GM23338 (cell line): ENCODE results near the gene NUBP1. TPM values are rescaled to one million over a fixed set of nuclear protein-coding genes. Genes with fewer than 3 reads are reported as not detected.
A peak's percentile ranks its signal among the peaks of the same experiment; 100 is the strongest.

Source experiments
- ATAC-seq: fragments of 200-7000 bp; cut with Tn5 transposase; 3 replicates; pipeline ENCODE4 v1.9.1; 2020
- DNase-seq: peaks from one replicate; pipeline ENCODE4 v3.0.0-alpha.2; 2015; ENCODE audit warnings: low spot score
- H2AFZ ChIP-seq: fragments of 200-600 bp; sonication (generic); 2 replicates; pipeline ENCODE4 v1.8.0; 2016; ENCODE audit warnings: antibody characterized with exemption, mild to moderate bottlenecking, moderate library complexity
- H3F3A ChIP-seq: fragments of 200-600 bp; sonication (generic); replicated peaks from 2 replicates; pipeline ENCODE4 v1.8.0; 2017; ENCODE audit warnings: antibody characterized with exemption, mixed run types, low read depth
- H3K27ac ChIP-seq: fragments of 200-600 bp; sonication (generic); 2 replicates; pipeline ENCODE4 v1.6.1; 2016; ENCODE audit warnings: low read depth
- H3K27me3 ChIP-seq: fragments of 200-600 bp; sonication (generic); 2 replicates; pipeline ENCODE4 v1.8.0; 2016; ENCODE audit warnings: mild to moderate bottlenecking, mixed run types, moderate library complexity; ENCODE audit not compliant: insufficient read depth
- H3K36me3 ChIP-seq: fragments of 200-600 bp; sonication (generic); 2 replicates; pipeline ENCODE4 v1.8.0; 2016; ENCODE audit warnings: mild to moderate bottlenecking; ENCODE audit not compliant: insufficient read depth
- H3K4me1 ChIP-seq: fragments of 200-600 bp; sonication (generic); 2 replicates; pipeline ENCODE4 v1.8.0; 2016; ENCODE audit warnings: mild to moderate bottlenecking, moderate library complexity; ENCODE audit not compliant: insufficient read depth
- H3K4me2 ChIP-seq: fragments of 200-600 bp; sonication (generic); 2 replicates; pipeline ENCODE4 v1.7.1; 2017; ENCODE audit warnings: mixed run types
- H3K4me3 ChIP-seq: fragments of 200-600 bp; sonication (generic); 2 replicates; pipeline ENCODE4 v1.6.1; 2016; ENCODE audit warnings: mixed run types
- H3K79me2 ChIP-seq: fragments of 200-600 bp; sonication (generic); replicated peaks from 2 replicates; pipeline ENCODE4 v1.8.0; 2017; ENCODE audit warnings: mild to moderate bottlenecking; ENCODE audit not compliant: insufficient read depth
- H3K9me2 ChIP-seq: fragments of 200-600 bp; sonication (generic); 2 replicates; pipeline ENCODE4 v1.8.0; 2017; ENCODE audit not compliant: insufficient read depth
- H4K20me1 ChIP-seq: fragments of 200-600 bp; sonication (generic); replicated peaks from 2 replicates; pipeline ENCODE4 v1.8.0; 2017; ENCODE audit warnings: mild to moderate bottlenecking; ENCODE audit not compliant: insufficient read depth
- H3K27ac Mint-ChIP-seq: 2 replicates; pipeline ENCODE4 v1.8.0; 2020; ENCODE audit warnings: inconsistent platforms, mild to moderate bottlenecking, moderate library complexity, mixed read lengths
- H3K27me3 Mint-ChIP-seq: 3 replicates; pipeline ENCODE4 v1.8.0; 2022; ENCODE audit warnings: low read depth, mild to moderate bottlenecking, moderate library complexity, mixed read lengths, inconsistent platforms; ENCODE audit not compliant: insufficient read depth, poor library complexity
- H3K36me3 Mint-ChIP-seq: 3 replicates; pipeline ENCODE4 v1.8.0; 2021; ENCODE audit warnings: low read depth, mild to moderate bottlenecking, inconsistent platforms, moderate library complexity, mixed read lengths
- H3K4me1 Mint-ChIP-seq: 3 replicates; pipeline ENCODE4 v1.8.0; 2020; ENCODE audit warnings: mild to moderate bottlenecking, inconsistent platforms, mixed read lengths
- H3K4me3 Mint-ChIP-seq: 3 replicates; pipeline ENCODE4 v1.8.0; 2021; ENCODE audit warnings: moderate library complexity, mild to moderate bottlenecking, inconsistent platforms, mixed read lengths
- H3K9me3 Mint-ChIP-seq: 3 replicates; pipeline ENCODE4 v1.8.0; 2020; ENCODE audit warnings: moderate library complexity, mild to moderate bottlenecking, inconsistent platforms, mixed read lengths
- CREB1 ChIP-seq: fragments of 250-450 bp; sonication (Bioruptor Pico); IDR thresholded peaks from 2 replicates; pipeline ENCODE4 v1.5.0; 2020; ENCODE audit warnings: low read depth, mild to moderate bottlenecking, moderate library complexity
- EZH2 ChIP-seq: fragments of 200-600 bp; sonication (generic); IDR thresholded peaks from one replicate; pipeline ENCODE4 v1.8.0; 2017; ENCODE audit warnings: antibody characterized with exemption, mild to moderate bottlenecking, low read depth; ENCODE audit not compliant: unreplicated experiment
- EZH2phosphoT487 ChIP-seq: fragments of 200-600 bp; sonication (generic); IDR thresholded peaks from one replicate; pipeline ENCODE4 v1.8.1; 2018; ENCODE audit warnings: antibody characterized with exemption; ENCODE audit not compliant: unreplicated experiment
- JUNB ChIP-seq: IDR thresholded peaks from one replicate; pipeline ENCODE4 v1.6.1; 2016; ENCODE audit warnings: antibody characterized with exemption; ENCODE audit not compliant: unreplicated experiment
- NANOG ChIP-seq: IDR thresholded peaks from 2 replicates; pipeline ENCODE4 v1.6.1; 2016; ENCODE audit warnings: antibody characterized with exemption, borderline replicate concordance
- POLR2AphosphoS5 ChIP-seq: IDR thresholded peaks from 2 replicates; pipeline ENCODE4 v1.6.1; 2016; ENCODE audit warnings: antibody characterized with exemption, low read depth
- STAT1 ChIP-seq: IDR thresholded peaks from one replicate; pipeline ENCODE4 v1.6.1; 2016; ENCODE audit warnings: antibody characterized with exemption; ENCODE audit not compliant: unreplicated experiment
- ZNF114 ChIP-seq: fragments of 250-450 bp; sonication (Bioruptor Pico); IDR thresholded peaks from 2 replicates; pipeline ENCODE4 v1.5.0; 2020; ENCODE audit warnings: mild to moderate bottlenecking, moderate library complexity
- ZNF331 ChIP-seq: fragments of 250-450 bp; sonication (Bioruptor Pico); IDR thresholded peaks from 2 replicates; pipeline ENCODE4 v1.5.0; 2020; ENCODE audit warnings: low read depth, mild to moderate bottlenecking, moderate library complexity
- polyA plus RNA-seq: library from polyadenylated mRNA; unstranded; fragments of >200 nt; fragmentation: Nextera tagmentation; extraction: Ambion mirVana; gene quantifications from 2 replicates; pipeline ENCODE4 v1.2.1, GENCODE V29; 2016
- total RNA-seq: library from RNA; depleted of rRNA; stranded (reverse); fragments of >200 nt; shearing (Covaris generic); gene quantifications from 2 replicates; pipeline ENCODE4 v1.2.3, GENCODE V29; 2014
- TF ChIP-seq, protein P1 (sequence below): IDR thresholded peaks from 2 replicates; pipeline ENCODE4 v1.6.1; 2016; ENCODE audit warnings: antibody characterized with exemption
- TF ChIP-seq, protein P2 (sequence below): IDR thresholded peaks from one replicate; pipeline ENCODE4 v1.6.1; 2018; ENCODE audit warnings: antibody characterized with exemption; ENCODE audit not compliant: unreplicated experiment
- TF ChIP-seq, protein P3 (sequence below): fragments of 250-450 bp; sonication (Bioruptor Pico); IDR thresholded peaks from 2 replicates; pipeline ENCODE4 v1.5.0; 2020; ENCODE audit warnings: mild to moderate bottlenecking, moderate library complexity
- TF ChIP-seq, protein P4 (sequence below), 2 experiments: fragments of 200-600 bp in 1 of 2; sonication (generic) in 1 of 2; conservative IDR thresholded peaks; 2 replicates each; pipeline versions ENCODE4 v1.5.1 to v1.6.1; 2016 to 2017; ENCODE audit warnings: antibody characterized with exemption in 2 of 2, low read depth in 2 of 2, mild to moderate bottlenecking in 2 of 2, moderate library complexity in 1 of 2

NUBP1 gene
- total and polyA plus RNA-seq, 2 experiments from 2014 or later = 22.8 to 41.2 TPM

DNA sequence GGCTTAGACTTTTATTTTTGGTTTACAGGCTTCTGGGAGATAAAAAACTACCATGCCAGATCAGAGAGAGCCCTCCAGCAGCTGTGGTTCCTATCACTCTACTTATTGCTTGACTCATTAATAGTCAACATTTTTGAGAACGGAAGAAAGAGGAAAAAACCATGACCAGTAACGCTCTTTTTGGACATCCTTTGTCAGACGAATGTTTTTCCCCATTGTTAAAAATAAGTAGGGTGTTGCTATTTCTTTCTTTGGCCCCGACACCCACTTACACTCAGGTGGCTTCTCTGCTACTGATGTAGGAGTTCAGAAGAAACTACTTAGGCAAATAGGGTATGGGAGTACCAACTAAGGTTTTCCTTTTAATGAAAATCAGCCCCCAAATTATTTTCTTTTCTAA is 47.4 kb downstream of the NUBP1 start (continued):
- no peak for TF ChIP-seq EZH2
- TF ChIP-seq STAT1 = no peak
- no peak for TF ChIP-seq NANOG

DNA sequence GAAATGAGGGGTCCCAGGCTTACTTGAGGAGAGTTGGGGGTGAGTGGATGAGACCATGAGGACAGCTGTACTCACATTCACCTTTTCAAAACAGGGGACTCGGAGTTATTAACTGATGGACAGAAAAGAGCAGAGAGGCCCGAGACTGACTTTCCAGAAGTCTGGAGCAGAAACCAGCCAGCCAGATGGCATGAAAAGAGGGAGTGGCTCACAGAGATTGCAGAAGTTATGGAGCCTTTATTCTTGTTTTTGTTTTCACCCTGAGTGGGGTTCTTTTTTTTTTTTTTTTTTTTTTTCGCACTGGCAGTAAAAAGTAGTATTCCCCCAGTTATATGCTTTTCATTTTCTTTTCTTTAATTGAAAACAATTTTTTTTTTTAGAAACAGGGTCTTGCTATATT is 56.1 kb downstream of the NUBP1 start:
- no peak for ATAC-seq
- no peak for DNase-seq
- H3K27me3 Mint-ChIP-seq = peaks cover 2% of the 10 kb centered on the region
- no peak overlapping the region for H3K4me2 ChIP-seq
- no peak overlapping the region for H2AFZ ChIP-seq
- H3K27me3 ChIP-seq = no peaks in the 10 kb centered on the region
- H4K20me1 ChIP-seq = no peaks in the 10 kb centered on the region
- H3K36me3 Mint-ChIP-seq = 0 out of 3 replicates have a peak, but pooled peaks cover 2% of the 10 kb centered on the region
- no peaks in the 10 kb centered on the region for H3K9me2 ChIP-seq
- no peak overlapping the region for H3K4me3 Mint-ChIP-seq
- H3K4me1 Mint-ChIP-seq = no peaks in the 10 kb centered on the region
- no peaks in the 10 kb centered on the region for H3K4me1 ChIP-seq
- no peak overlapping the region for H3K4me3 ChIP-seq
- H3K27ac Mint-ChIP-seq = 0 out of 2 replicates have a peak overlapping the region, but pooled peaks have one; percentile 30
- no peak overlapping the region for H3K27ac ChIP-seq
- no peaks in the 10 kb centered on the region for H3K36me3 ChIP-seq
- peaks cover 3% of the 10 kb centered on the region; the same call in 1 of the 3 replicates for H3K9me3 Mint-ChIP-seq
- no peaks in the 10 kb centered on the region for H3K79me2 ChIP-seq
- TF ChIP-seq ZNF331 (CRISPR knock-in tag) (no peak), JUNB (no peak), NANOG (no peak), CREB1 (CRISPR knock-in tag) (no peak), EZH2phosphoT487 (no peak), EZH2 (no peak), STAT1 (no peak), ZNF114 (CRISPR knock-in tag) (no peak), POLR2AphosphoS5 (no peak)
- TF ChIP-seq, protein P1, sequence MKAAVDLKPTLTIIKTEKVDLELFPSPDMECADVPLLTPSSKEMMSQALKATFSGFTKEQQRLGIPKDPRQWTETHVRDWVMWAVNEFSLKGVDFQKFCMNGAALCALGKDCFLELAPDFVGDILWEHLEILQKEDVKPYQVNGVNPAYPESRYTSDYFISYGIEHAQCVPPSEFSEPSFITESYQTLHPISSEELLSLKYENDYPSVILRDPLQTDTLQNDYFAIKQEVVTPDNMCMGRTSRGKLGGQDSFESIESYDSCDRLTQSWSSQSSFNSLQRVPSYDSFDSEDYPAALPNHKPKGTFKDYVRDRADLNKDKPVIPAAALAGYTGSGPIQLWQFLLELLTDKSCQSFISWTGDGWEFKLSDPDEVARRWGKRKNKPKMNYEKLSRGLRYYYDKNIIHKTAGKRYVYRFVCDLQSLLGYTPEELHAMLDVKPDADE = no peak
- TF ChIP-seq, protein P2, sequence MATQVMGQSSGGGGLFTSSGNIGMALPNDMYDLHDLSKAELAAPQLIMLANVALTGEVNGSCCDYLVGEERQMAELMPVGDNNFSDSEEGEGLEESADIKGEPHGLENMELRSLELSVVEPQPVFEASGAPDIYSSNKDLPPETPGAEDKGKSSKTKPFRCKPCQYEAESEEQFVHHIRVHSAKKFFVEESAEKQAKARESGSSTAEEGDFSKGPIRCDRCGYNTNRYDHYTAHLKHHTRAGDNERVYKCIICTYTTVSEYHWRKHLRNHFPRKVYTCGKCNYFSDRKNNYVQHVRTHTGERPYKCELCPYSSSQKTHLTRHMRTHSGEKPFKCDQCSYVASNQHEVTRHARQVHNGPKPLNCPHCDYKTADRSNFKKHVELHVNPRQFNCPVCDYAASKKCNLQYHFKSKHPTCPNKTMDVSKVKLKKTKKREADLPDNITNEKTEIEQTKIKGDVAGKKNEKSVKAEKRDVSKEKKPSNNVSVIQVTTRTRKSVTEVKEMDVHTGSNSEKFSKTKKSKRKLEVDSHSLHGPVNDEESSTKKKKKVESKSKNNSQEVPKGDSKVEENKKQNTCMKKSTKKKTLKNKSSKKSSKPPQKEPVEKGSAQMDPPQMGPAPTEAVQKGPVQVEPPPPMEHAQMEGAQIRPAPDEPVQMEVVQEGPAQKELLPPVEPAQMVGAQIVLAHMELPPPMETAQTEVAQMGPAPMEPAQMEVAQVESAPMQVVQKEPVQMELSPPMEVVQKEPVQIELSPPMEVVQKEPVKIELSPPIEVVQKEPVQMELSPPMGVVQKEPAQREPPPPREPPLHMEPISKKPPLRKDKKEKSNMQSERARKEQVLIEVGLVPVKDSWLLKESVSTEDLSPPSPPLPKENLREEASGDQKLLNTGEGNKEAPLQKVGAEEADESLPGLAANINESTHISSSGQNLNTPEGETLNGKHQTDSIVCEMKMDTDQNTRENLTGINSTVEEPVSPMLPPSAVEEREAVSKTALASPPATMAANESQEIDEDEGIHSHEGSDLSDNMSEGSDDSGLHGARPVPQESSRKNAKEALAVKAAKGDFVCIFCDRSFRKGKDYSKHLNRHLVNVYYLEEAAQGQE = no peak
- TF ChIP-seq, protein P3, sequence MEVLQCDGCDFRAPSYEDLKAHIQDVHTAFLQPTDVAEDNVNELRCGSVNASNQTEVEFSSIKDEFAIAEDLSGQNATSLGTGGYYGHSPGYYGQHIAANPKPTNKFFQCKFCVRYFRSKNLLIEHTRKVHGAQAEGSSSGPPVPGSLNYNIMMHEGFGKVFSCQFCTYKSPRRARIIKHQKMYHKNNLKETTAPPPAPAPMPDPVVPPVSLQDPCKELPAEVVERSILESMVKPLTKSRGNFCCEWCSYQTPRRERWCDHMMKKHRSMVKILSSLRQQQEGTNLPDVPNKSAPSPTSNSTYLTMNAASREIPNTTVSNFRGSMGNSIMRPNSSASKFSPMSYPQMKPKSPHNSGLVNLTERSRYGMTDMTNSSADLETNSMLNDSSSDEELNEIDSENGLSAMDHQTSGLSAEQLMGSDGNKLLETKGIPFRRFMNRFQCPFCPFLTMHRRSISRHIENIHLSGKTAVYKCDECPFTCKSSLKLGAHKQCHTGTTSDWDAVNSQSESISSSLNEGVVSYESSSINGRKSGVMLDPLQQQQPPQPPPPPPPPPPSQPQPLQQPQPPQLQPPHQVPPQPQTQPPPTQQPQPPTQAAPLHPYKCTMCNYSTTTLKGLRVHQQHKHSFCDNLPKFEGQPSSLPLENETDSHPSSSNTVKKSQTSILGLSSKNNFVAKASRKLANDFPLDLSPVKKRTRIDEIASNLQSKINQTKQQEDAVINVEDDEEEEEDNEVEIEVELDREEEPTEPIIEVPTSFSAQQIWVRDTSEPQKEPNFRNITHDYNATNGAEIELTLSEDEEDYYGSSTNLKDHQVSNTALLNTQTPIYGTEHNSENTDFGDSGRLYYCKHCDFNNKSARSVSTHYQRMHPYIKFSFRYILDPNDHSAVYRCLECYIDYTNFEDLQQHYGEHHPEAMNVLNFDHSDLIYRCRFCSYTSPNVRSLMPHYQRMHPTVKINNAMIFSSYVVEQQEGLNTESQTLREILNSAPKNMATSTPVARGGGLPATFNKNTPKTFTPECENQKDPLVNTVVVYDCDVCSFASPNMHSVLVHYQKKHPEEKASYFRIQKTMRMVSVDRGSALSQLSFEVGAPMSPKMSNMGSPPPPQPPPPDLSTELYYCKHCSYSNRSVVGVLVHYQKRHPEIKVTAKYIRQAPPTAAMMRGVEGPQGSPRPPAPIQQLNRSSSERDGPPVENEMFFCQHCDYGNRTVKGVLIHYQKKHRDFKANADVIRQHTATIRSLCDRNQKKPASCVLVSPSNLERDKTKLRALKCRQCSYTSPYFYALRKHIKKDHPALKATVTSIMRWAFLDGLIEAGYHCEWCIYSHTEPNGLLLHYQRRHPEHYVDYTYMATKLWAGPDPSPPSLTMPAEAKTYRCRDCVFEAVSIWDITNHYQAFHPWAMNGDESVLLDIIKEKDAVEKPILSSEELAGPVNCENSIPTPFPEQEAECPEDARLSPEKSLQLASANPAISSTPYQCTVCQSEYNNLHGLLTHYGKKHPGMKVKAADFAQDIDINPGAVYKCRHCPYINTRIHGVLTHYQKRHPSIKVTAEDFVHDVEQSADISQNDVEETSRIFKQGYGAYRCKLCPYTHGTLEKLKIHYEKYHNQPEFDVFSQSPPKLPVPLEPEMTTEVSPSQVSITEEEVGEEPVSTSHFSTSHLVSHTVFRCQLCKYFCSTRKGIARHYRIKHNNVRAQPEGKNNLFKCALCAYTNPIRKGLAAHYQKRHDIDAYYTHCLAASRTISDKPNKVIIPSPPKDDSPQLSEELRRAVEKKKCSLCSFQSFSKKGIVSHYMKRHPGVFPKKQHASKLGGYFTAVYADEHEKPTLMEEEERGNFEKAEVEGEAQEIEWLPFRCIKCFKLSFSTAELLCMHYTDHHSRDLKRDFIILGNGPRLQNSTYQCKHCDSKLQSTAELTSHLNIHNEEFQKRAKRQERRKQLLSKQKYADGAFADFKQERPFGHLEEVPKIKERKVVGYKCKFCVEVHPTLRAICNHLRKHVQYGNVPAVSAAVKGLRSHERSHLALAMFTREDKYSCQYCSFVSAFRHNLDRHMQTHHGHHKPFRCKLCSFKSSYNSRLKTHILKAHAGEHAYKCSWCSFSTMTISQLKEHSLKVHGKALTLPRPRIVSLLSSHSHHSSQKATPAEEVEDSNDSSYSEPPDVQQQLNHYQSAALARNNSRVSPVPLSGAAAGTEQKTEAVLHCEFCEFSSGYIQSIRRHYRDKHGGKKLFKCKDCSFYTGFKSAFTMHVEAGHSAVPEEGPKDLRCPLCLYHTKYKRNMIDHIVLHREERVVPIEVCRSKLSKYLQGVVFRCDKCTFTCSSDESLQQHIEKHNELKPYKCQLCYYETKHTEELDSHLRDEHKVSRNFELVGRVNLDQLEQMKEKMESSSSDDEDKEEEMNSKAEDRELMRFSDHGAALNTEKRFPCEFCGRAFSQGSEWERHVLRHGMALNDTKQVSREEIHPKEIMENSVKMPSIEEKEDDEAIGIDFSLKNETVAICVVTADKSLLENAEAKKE (CRISPR knock-in tag) = no peak
- TF ChIP-seq, protein P4, sequence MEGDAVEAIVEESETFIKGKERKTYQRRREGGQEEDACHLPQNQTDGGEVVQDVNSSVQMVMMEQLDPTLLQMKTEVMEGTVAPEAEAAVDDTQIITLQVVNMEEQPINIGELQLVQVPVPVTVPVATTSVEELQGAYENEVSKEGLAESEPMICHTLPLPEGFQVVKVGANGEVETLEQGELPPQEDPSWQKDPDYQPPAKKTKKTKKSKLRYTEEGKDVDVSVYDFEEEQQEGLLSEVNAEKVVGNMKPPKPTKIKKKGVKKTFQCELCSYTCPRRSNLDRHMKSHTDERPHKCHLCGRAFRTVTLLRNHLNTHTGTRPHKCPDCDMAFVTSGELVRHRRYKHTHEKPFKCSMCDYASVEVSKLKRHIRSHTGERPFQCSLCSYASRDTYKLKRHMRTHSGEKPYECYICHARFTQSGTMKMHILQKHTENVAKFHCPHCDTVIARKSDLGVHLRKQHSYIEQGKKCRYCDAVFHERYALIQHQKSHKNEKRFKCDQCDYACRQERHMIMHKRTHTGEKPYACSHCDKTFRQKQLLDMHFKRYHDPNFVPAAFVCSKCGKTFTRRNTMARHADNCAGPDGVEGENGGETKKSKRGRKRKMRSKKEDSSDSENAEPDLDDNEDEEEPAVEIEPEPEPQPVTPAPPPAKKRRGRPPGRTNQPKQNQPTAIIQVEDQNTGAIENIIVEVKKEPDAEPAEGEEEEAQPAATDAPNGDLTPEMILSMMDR (conservative IDR thresholded peaks at IDR 0.05; ENCODE audit: low read depth in 2 of 2) = no peak
- no peaks in the 10 kb centered on the region for H3F3A ChIP-seq
